HCT116 (cell line): ENCODE data around the gene MYEF2. TPM values are rescaled to one million over a fixed set of nuclear protein-coding genes. Genes with fewer than 3 reads are reported as not detected.

Experiments used
- ATAC-seq: fragments of 200-7000 bp; cut with Tn5 transposase; 2 replicates; pipeline ENCODE4 v1.9.1; 2020; ENCODE audit warnings: mild to moderate bottlenecking, moderate library complexity
- BruUV-seq: library from RNA; stranded (reverse); fragments of 400-500 nt; replicated peaks from 2 replicates; lab custom pipeline; 2021; lab: Mats Ljungman, UMichigan
- CTCF ChIA-PET: fragments of 300-600 bp; sonication (Branson Sonifier 250); formaldehyde crosslinking; loops from one replicate; lab custom pipeline; 2021; ENCODE audit warnings: antibody characterized with exemption; lab: Charles Lee
- POLR2A ChIA-PET: fragments of 300-600, 350-600 bp; sonication (Branson Sonifier 250); formaldehyde crosslinking; loops from one replicate; lab custom pipeline; 2021; ENCODE audit warnings: antibody characterized with exemption; lab: Charles Lee
- RAD21 ChIA-PET, 2 experiments: fragments of 300-600 bp; sonication (Branson Sonifier 250); formaldehyde crosslinking; loops; one replicate each; lab custom pipeline; 2023; ENCODE audit warnings: low total read pairs in 2 of 2; ENCODE audit not compliant: uncharacterized antibody in 2 of 2, unreplicated experiment in 2 of 2, low non-redundant PET in 1 of 2; lab: Charles Lee
- DNase-seq: peaks from one replicate; pipeline ENCODE4 v3.0.0-alpha.2; 2010; ENCODE audit warnings: low read depth, low spot score
- H2AFZ ChIP-seq: fragments of 200-600 bp; shearing (Covaris generic), sonication (generic); 2 replicates; pipeline ENCODE4 v1.6.1; 2017; ENCODE audit warnings: low read depth, mixed run types, mixed read lengths, antibody characterized with exemption, low read length; ENCODE audit not compliant: poor library complexity, severe bottlenecking
- H3K27ac ChIP-seq: 2 replicates; pipeline ENCODE4 v1.5.1; 2012; ENCODE audit warnings: low read depth, low read length
- H3K27me3 ChIP-seq: fragments of 200-600 bp; sonication (generic); 2 replicates; pipeline ENCODE4 v1.6.1; 2016; ENCODE audit warnings: mixed run types, low read length, mixed read lengths; ENCODE audit not compliant: insufficient read depth
- H3K36me3 ChIP-seq, 2 experiments: fragments of 200-500 bp in 1 of 2; fragments of 200-600 bp in 1 of 2; sonication (Bioruptor generic) in 1 of 2; sonication (generic) in 1 of 2; 2 replicates each; pipeline versions ENCODE4 v1.5.1 to v1.6.1; 2014 to 2016; ENCODE audit warnings: low read length in 2 of 2, inconsistent platforms in 1 of 2, mixed read lengths in 1 of 2, mixed run types in 1 of 2; ENCODE audit not compliant: insufficient read depth in 2 of 2, control insufficient read depth in 1 of 2
- H3K4me1 ChIP-seq, 2 experiments: fragments of 200-600 bp in 1 of 2; sonication (generic) in 1 of 2; 2 replicates each; pipeline versions ENCODE4 v1.5.1 to v1.6.1; 2012 to 2017; ENCODE audit warnings: low read length in 2 of 2, inconsistent platforms in 1 of 2, mild to moderate bottlenecking in 1 of 2, mixed read lengths in 1 of 2, mixed run types in 1 of 2, moderate library complexity in 1 of 2; ENCODE audit not compliant: insufficient read depth in 2 of 2, control insufficient read depth in 1 of 2
- H3K4me2 ChIP-seq: fragments of 200-600 bp; sonication (generic); 2 replicates; pipeline ENCODE4 v1.6.1; 2017; ENCODE audit warnings: mixed run types, low read length, mixed read lengths
- H3K4me3 ChIP-seq, 2 experiments: fragments of 200-600 bp in 1 of 2; sonication (generic) in 1 of 2; replicated peaks in 1 of 2; 2 replicates each; pipeline ENCODE4 v1.5.1; 2011 to 2016; ENCODE audit warnings: low read length in 2 of 2, control low read depth in 1 of 2, low read depth in 1 of 2, mild to moderate bottlenecking in 1 of 2, mixed read lengths in 1 of 2, mixed run types in 1 of 2
- H3K79me2 ChIP-seq: fragments of 200-600 bp; sonication (generic); 2 replicates; pipeline ENCODE4 v1.6.1; 2017; ENCODE audit warnings: mild to moderate bottlenecking, mixed run types, low read length, moderate library complexity, mixed read lengths; ENCODE audit not compliant: insufficient read depth
- H3K9ac ChIP-seq: fragments of 200-600 bp; sonication (generic); 2 replicates; pipeline ENCODE4 v1.6.1; 2016; ENCODE audit warnings: low read length, mixed read lengths
- H3K9me2 ChIP-seq: fragments of 200-600 bp; sonication (generic), shearing (Covaris generic); 2 replicates; pipeline ENCODE4 v1.6.1; 2017; ENCODE audit warnings: mixed run types, mild to moderate bottlenecking, moderate library complexity; ENCODE audit not compliant: insufficient read depth
- H3K9me3 ChIP-seq, 2 experiments: fragments of 200-500 bp in 1 of 2; fragments of 200-600 bp in 1 of 2; sonication (Bioruptor generic) in 1 of 2; sonication (generic) in 1 of 2; 2 replicates each; pipeline ENCODE4 v1.6.1; 2014 to 2017; ENCODE audit warnings: low read length in 2 of 2, mixed read lengths in 2 of 2, inconsistent platforms in 1 of 2, low read depth in 1 of 2, mild to moderate bottlenecking in 1 of 2, mixed run types in 1 of 2, moderate library complexity in 1 of 2; ENCODE audit not compliant: control insufficient read depth in 1 of 2, insufficient read depth in 1 of 2
- H4K20me1 ChIP-seq: fragments of 200-600 bp; sonication (generic), shearing (Covaris generic); 2 replicates; pipeline ENCODE4 v1.6.1; 2017; ENCODE audit warnings: mixed run types, mild to moderate bottlenecking, moderate library complexity; ENCODE audit not compliant: insufficient read depth
- ATF3 ChIP-seq: IDR thresholded peaks from 2 replicates; pipeline ENCODE4 v1.6.1; 2012
- CEBPB ChIP-seq: IDR thresholded peaks from 2 replicates; pipeline ENCODE4 v1.6.1; 2012; ENCODE audit warnings: low read depth
- CTCF ChIP-seq, 3 experiments: fragments of 200-600 bp in 1 of 3; sonication (generic) in 1 of 3; IDR thresholded peaks in 2 of 3; conservative IDR thresholded peaks in 1 of 3; 2 replicates each; pipeline ENCODE4 v1.5.1; 2012 to 2017; ENCODE audit warnings: low read depth in 2 of 3, low read length in 2 of 3, antibody characterized with exemption in 1 of 3, borderline replicate concordance in 1 of 3, control low read depth in 1 of 3, mild to moderate bottlenecking in 1 of 3, mixed read lengths in 1 of 3, mixed run types in 1 of 3, moderate library complexity in 1 of 3; ENCODE audit not compliant: insufficient read depth in 1 of 3
- EGR1 ChIP-seq: IDR thresholded peaks from 2 replicates; pipeline ENCODE4 v1.6.1; 2012; ENCODE audit warnings: low read depth
- ELF1 ChIP-seq: IDR thresholded peaks from 2 replicates; pipeline ENCODE4 v1.6.1; 2012; ENCODE audit warnings: low read depth, borderline replicate concordance
- EZH2 ChIP-seq: fragments of 200-600 bp; sonication (generic); IDR thresholded peaks from 2 replicates; pipeline ENCODE4 v1.6.1; 2017; ENCODE audit warnings: antibody characterized with exemption, mixed run types
- EZH2phosphoT487 ChIP-seq: fragments of 200-600 bp; IDR thresholded peaks from 2 replicates; pipeline ENCODE4 v1.6.1; 2018; ENCODE audit warnings: antibody characterized with exemption, borderline replicate concordance
- FOSL1 ChIP-seq: IDR thresholded peaks from 2 replicates; pipeline ENCODE4 v1.6.1; 2012; ENCODE audit warnings: low read depth
- JUND ChIP-seq: IDR thresholded peaks from 2 replicates; pipeline ENCODE4 v1.6.1; 2012
- MAX ChIP-seq: IDR thresholded peaks from 2 replicates; pipeline ENCODE4 v1.6.1; 2012
- POLR2AphosphoS5 ChIP-seq: IDR thresholded peaks from 2 replicates; pipeline ENCODE4 v1.6.1; 2011; ENCODE audit warnings: mild to moderate bottlenecking, low read depth, low read length, moderate library complexity
- RAD21 ChIP-seq: IDR thresholded peaks from 2 replicates; pipeline ENCODE4 v1.6.1; 2012; ENCODE audit warnings: low read depth, mild to moderate bottlenecking
- SIN3A ChIP-seq: IDR thresholded peaks from 2 replicates; pipeline ENCODE4 v1.6.1; 2012; ENCODE audit warnings: low read depth
- SP1 ChIP-seq: IDR thresholded peaks from 2 replicates; pipeline ENCODE4 v1.6.1; 2012; ENCODE audit warnings: low read depth
- SRF ChIP-seq: IDR thresholded peaks from 2 replicates; pipeline ENCODE4 v1.6.1; 2012; ENCODE audit warnings: low read depth
- TCF7L2 ChIP-seq: IDR thresholded peaks from 2 replicates; pipeline ENCODE4 v1.7.0; 2011; ENCODE audit warnings: borderline replicate concordance, inconsistent platforms; ENCODE audit not compliant: insufficient read depth, insufficient read length; ENCODE audit errors: extremely low read depth
- ZFX ChIP-seq: fragments of 450-650 bp; IDR thresholded peaks from 2 replicates; pipeline ENCODE4 v1.6.1; 2017
- ZNF274 ChIP-seq: fragments of 200-500 bp; sonication (Bioruptor generic); IDR thresholded peaks from 2 replicates; pipeline ENCODE4 v1.6.1; 2014; ENCODE audit warnings: mild to moderate bottlenecking, low read depth, low read length, inconsistent platforms
- intact Hi-C: fragments of 100-400 bp; cut with micrococcal nuclease; formaldehyde crosslinking; loops from 2 replicates; pipeline ENCODE4 v1.10.0; 2022
- total RNA-seq: library from RNA; stranded (reverse); gene quantifications from one replicate; pipeline ENCODE4 v1.2.1, GENCODE V29; 2021; ENCODE audit not compliant: unreplicated experiment

Gene MYEF2
- total RNA-seq, 1 experiment from 2014 or later, result 0.69 TPM

- intact Hi-C loops, result no loop called here
- Histone ChIP-seq H3K4me1 (no peaks in the 10 kb centered on the region), H4K20me1 (no peaks in the 10 kb centered on the region), H3K9me3 (no peaks in the 10 kb centered on the region), H3K4me3 (no peak overlapping the region), H3K79me2 (no peaks in the 10 kb centered on the region), H3K27me3 (peaks cover 31% of the 10 kb centered on the region), H3K36me3 (no peaks in the 10 kb centered on the region), H3K9ac (no peak overlapping the region), H3K4me2 (no peak overlapping the region), H3K9me2 (no peaks in the 10 kb centered on the region), H3K27ac (no peak overlapping the region), H2AFZ (no peak overlapping the region)
- no TSS peak for BruUV-seq
- ChIA-PET RAD21 (no interaction called here), CTCF (no interaction called here), POLR2A (no interaction called here)
- ATAC-seq (no peak), DNase-seq (no peak)
- TF ChIP-seq TCF7L2 (no peak), EZH2phosphoT487 (no peak), JUND (no peak), CEBPB (no peak), EGR1 (no peak), SIN3A (no peak), ELF1 (no peak), SP1 (no peak), POLR2AphosphoS5 (no peak), RAD21 (no peak), ZFX (no peak), FOSL1 (no peak), ZNF274 (no peak), EZH2 (no peak), SRF (no peak)
These were observed 43.8 kb upstream of the MYEF2 start for GRCh38 chr15:48221885-48222284.

- TF ChIP-seq CEBPB (no peak), CTCF (IDR thresholded peaks at IDR 0.05 in 2 of 3, conservative IDR thresholded peaks at IDR 0.05 in 1 of 3; ENCODE audit: borderline replicate concordance in 1 of 3, insufficient read depth in 1 of 3, low read depth in 2 of 3, low read length in 2 of 3) (no peak), ELF1 (no peak), MAX (no peak), ATF3 (no peak), POLR2AphosphoS5 (no peak), SRF (no peak)
- no peak for DNase-seq
- no peaks in the 10 kb centered on the region for H3K9me2 ChIP-seq
- H2AFZ ChIP-seq, result no peak overlapping the region
- H3K4me3 ChIP-seq, result no peak overlapping the region
- H3K27me3 ChIP-seq, result peaks cover 31% of the 10 kb centered on the region
- H4K20me1 ChIP-seq, result no peaks in the 10 kb centered on the region
- no peak overlapping the region for H3K27ac ChIP-seq
- ATAC-seq, result no peak
- no TSS peak for BruUV-seq
- no peaks in the 10 kb centered on the region for H3K79me2 ChIP-seq
- ChIA-PET RAD21 (no interaction called here), CTCF (no interaction called here), POLR2A (no interaction called here)
- no peak overlapping the region for H3K9ac ChIP-seq
- H3K36me3 ChIP-seq, result no peaks in the 10 kb centered on the region
- H3K9me3 ChIP-seq, result no peaks in the 10 kb centered on the region
- H3K4me1 ChIP-seq, result no peaks in the 10 kb centered on the region
- H3K4me2 ChIP-seq, result no peak overlapping the region
- intact Hi-C loops, result no loop called here
These were observed 43.2 kb upstream of the MYEF2 start for GRCh38 chr15:48221261-48221660.
